Trophoblast cell (in vitro differentiated cells and primary cell): ENCODE results near the gene NBDY. TPM values are rescaled to one million over a fixed set of nuclear protein-coding genes. Genes with fewer than 3 reads are reported as not detected.
"Not testable (repeated sequence)": the region's sequence is repeated elsewhere in the genome, so short reads cannot be mapped to it uniquely, and the experiment has no call there.

Experiments
- DNase-seq, 2 donors: peaks; one replicate each; pipeline ENCODE4 v3.0.0-alpha.2; 2016
- H2AFZ ChIP-seq: 2 replicates; pipeline ENCODE4 v1.6.1; 2013; ENCODE audit warnings: low read length, moderate library complexity, mild to moderate bottlenecking; ENCODE audit not compliant: insufficient read depth, poor library complexity
- H2AK5ac ChIP-seq: 2 replicates; pipeline ENCODE4 v1.6.1; 2013; ENCODE audit warnings: mild to moderate bottlenecking, low read length
- H2BK120ac ChIP-seq: 2 replicates; pipeline ENCODE4 v1.6.1; 2013; ENCODE audit warnings: low read length, mild to moderate bottlenecking, moderate library complexity; ENCODE audit not compliant: insufficient read depth, poor library complexity
- H2BK12ac ChIP-seq: 2 replicates; pipeline ENCODE4 v1.6.1; 2013; ENCODE audit warnings: mild to moderate bottlenecking, low read length, moderate library complexity
- H2BK5ac ChIP-seq: 2 replicates; pipeline ENCODE4 v1.6.1; 2013; ENCODE audit warnings: low read length, low read depth, moderate library complexity, mild to moderate bottlenecking; ENCODE audit not compliant: poor library complexity
- H3K14ac ChIP-seq: 2 replicates; pipeline ENCODE4 v1.6.1; 2013; ENCODE audit warnings: mild to moderate bottlenecking, low read length
- H3K18ac ChIP-seq: 2 replicates; pipeline ENCODE4 v1.6.1; 2013; ENCODE audit warnings: mild to moderate bottlenecking, low read length
- H3K23ac ChIP-seq: 2 replicates; pipeline ENCODE4 v1.6.1; 2013; ENCODE audit warnings: low read length
- H3K27ac ChIP-seq: 2 replicates; pipeline ENCODE4 v1.5.1; 2013; ENCODE audit warnings: low read depth, mild to moderate bottlenecking, inconsistent platforms, low read length, moderate library complexity
- H3K27me3 ChIP-seq: 2 replicates; pipeline ENCODE4 v1.6.1; 2013; ENCODE audit warnings: inconsistent platforms, mild to moderate bottlenecking, low read length, moderate library complexity; ENCODE audit not compliant: insufficient read depth
- H3K36me3 ChIP-seq, 2 experiments: 1 replicate in 1 of 2; 2 replicates in 1 of 2; pipeline ENCODE4 v1.6.1; 2013; ENCODE audit warnings: low read length in 2 of 2, mild to moderate bottlenecking in 2 of 2, moderate library complexity in 1 of 2; ENCODE audit not compliant: insufficient read depth in 2 of 2, control insufficient read depth in 1 of 2
- H3K4ac ChIP-seq: 2 replicates; pipeline ENCODE4 v1.6.1; 2013; ENCODE audit warnings: low read depth, mild to moderate bottlenecking, low read length, moderate library complexity
- H3K4me1 ChIP-seq, 2 experiments: 1 replicate in 1 of 2; 2 replicates in 1 of 2; pipeline ENCODE4 v1.6.1; 2013; ENCODE audit warnings: low read length in 2 of 2, mild to moderate bottlenecking in 2 of 2, moderate library complexity in 1 of 2; ENCODE audit not compliant: insufficient read depth in 2 of 2, control insufficient read depth in 1 of 2
- H3K4me2 ChIP-seq: 2 replicates; pipeline ENCODE4 v1.6.1; 2013; ENCODE audit warnings: inconsistent platforms, mild to moderate bottlenecking, low read length, moderate library complexity
- H3K4me3 ChIP-seq: 2 replicates; pipeline ENCODE4 v1.5.1; 2013; ENCODE audit warnings: mild to moderate bottlenecking, low read depth, low read length, inconsistent platforms
- H3K79me1 ChIP-seq: one replicate; pipeline ENCODE4 v1.6.1; 2013; ENCODE audit warnings: low read length
- H3K79me2 ChIP-seq: 2 replicates; pipeline ENCODE4 v1.6.1; 2013; ENCODE audit warnings: low read length, mild to moderate bottlenecking; ENCODE audit not compliant: control insufficient read depth, insufficient read depth, poor library complexity
- H3K9ac ChIP-seq: 2 replicates; pipeline ENCODE4 v1.6.1; 2013; ENCODE audit warnings: mild to moderate bottlenecking, low read length
- H3K9me3 ChIP-seq: 2 replicates; pipeline ENCODE4 v1.6.1; 2013; ENCODE audit warnings: low read depth, mild to moderate bottlenecking, control low read depth, inconsistent platforms, low read length; ENCODE audit not compliant: insufficient read depth
- H4K12ac ChIP-seq: 2 replicates; pipeline ENCODE4 v1.6.1; 2013; ENCODE audit warnings: low read depth, mild to moderate bottlenecking, low read length, moderate library complexity
- H4K8ac ChIP-seq: 2 replicates; pipeline ENCODE4 v1.6.1; 2013; ENCODE audit warnings: low read depth, mild to moderate bottlenecking, low read length, moderate library complexity
- H4K91ac ChIP-seq: one replicate; pipeline ENCODE4 v1.6.1; 2013; ENCODE audit warnings: low read depth, mild to moderate bottlenecking, low read length, moderate library complexity
- WGBS: extraction: QIAGEN DNeasy Blood & Tissue Kit; methylation state at CpG from one replicate; pipeline ENCODE4 v1.1.7; 2013; ENCODE audit warnings: missing lambda C conversion rate; ENCODE audit not compliant: insufficient read length, insufficient coverage; ENCODE audit errors: extremely low coverage; 5-methylcytosine and 5-hydroxymethylcytosine counted together
- polyA plus RNA-seq: library from polyadenylated mRNA; stranded (reverse); fragments of 200-250 nt; gene quantifications from 2 replicates; pipeline ENCODE4 v1.2.3, GENCODE V29; 2013

The NBDY gene
- polyA plus RNA-seq = 85.5 and 86.3 TPM in 2 replicates

- peak; percentile 7 to 40 for DNase-seq
- H3K79me2 ChIP-seq = no peaks in the 10 kb centered on the region
- whole genome bisulfite sequencing = no CpG with 5 or more reads among the region's 23 CpGs
- H3K4me3 ChIP-seq = peak within 1 kb of the TSS; percentile 76
- peak within 1 kb of the TSS; percentile 82 for H3K18ac ChIP-seq
- H3K9me3 ChIP-seq = no peaks in the 10 kb centered on the region
- no peaks in the 10 kb centered on the region for H3K36me3 ChIP-seq
- H2AK5ac ChIP-seq = no peak within 1 kb of the TSS
- no peaks in the 10 kb centered on the region for H3K4me1 ChIP-seq
- H2BK120ac ChIP-seq = no peak within 1 kb of the TSS
- peak within 1 kb of the TSS; percentile 85 for H3K9ac ChIP-seq
- peak within 1 kb of the TSS; percentile 70 for H4K12ac ChIP-seq
- H2BK5ac ChIP-seq = peak within 1 kb of the TSS; percentile 93
- H3K27ac ChIP-seq = peak within 1 kb of the TSS; percentile 84
- peak within 1 kb of the TSS; percentile 55 for H3K4ac ChIP-seq
- H3K14ac ChIP-seq = peak within 1 kb of the TSS; percentile 70
- H3K4me2 ChIP-seq = peak within 1 kb of the TSS; percentile 52
- no peak within 1 kb of the TSS for H2BK12ac ChIP-seq
- H4K91ac ChIP-seq = no peak within 1 kb of the TSS
- no peaks in the 10 kb centered on the region for H3K27me3 ChIP-seq
- no peak within 1 kb of the TSS for H3K23ac ChIP-seq
- peak within 1 kb of the TSS; percentile 93 for H4K8ac ChIP-seq
- peaks cover 2% of the 10 kb centered on the region for H3K79me1 ChIP-seq
- peak within 1 kb of the TSS; percentile 87 for H2AFZ ChIP-seq
Observed at GRCh38 chrX:56729152-56729850, at the start of gene NBDY. Gene NBDY, plus strand, starts transcription at chrX:56729243. Its CDS starts 111 bp downstream, at chrX:56729354.

- not testable (repeated sequence) for H3K4me1 ChIP-seq, H2AK5ac ChIP-seq, H2BK12ac ChIP-seq, H3K9me3 ChIP-seq, H3K27me3 ChIP-seq, H3K9ac ChIP-seq, H2BK120ac ChIP-seq, H3K23ac ChIP-seq, H2AFZ ChIP-seq, H3K27ac ChIP-seq, H3K36me3 ChIP-seq, DNase-seq, H4K12ac ChIP-seq, H4K91ac ChIP-seq, H3K79me2 ChIP-seq, H3K18ac ChIP-seq, H2BK5ac ChIP-seq, H3K4me3 ChIP-seq, H3K14ac ChIP-seq, H3K79me1 ChIP-seq, H4K8ac ChIP-seq, H3K4ac ChIP-seq, H3K4me2 ChIP-seq
- no CpG with 5 or more reads among the region's 4 CpGs for WGBS
Observed at GRCh38 chrX:56704530-56704929, 24.5 kb upstream of the NBDY start.

- Histone ChIP-seq H3K4me3 (no peak overlapping the region), H4K8ac (no peak overlapping the region), H3K4ac (no peak overlapping the region), H3K27ac (no peak overlapping the region), H3K79me1 (peaks cover 2% of the 10 kb centered on the region), H2BK120ac (no peak overlapping the region), H3K36me3 (no peaks in the 10 kb centered on the region), H3K79me2 (no peaks in the 10 kb centered on the region), H2BK12ac (no peak overlapping the region), H4K12ac (no peak overlapping the region), H3K27me3 (no peaks in the 10 kb centered on the region), H2AFZ (no peak overlapping the region), H3K9me3 (no peaks in the 10 kb centered on the region), H4K91ac (no peak overlapping the region), H3K18ac (no peak overlapping the region), H2AK5ac (no peak overlapping the region), H2BK5ac (no peak overlapping the region), H3K9ac (no peak overlapping the region), H3K4me1 (no peaks in the 10 kb centered on the region), H3K14ac (no peak overlapping the region), H3K4me2 (no peak overlapping the region), H3K23ac (no peak overlapping the region)
- WGBS = no CpG with 5 or more reads among the region's 1 CpG
- peak in 1 of 2 donors; percentile 64 for DNase-seq
Observed at GRCh38 chrX:56726605-56727004, 2.4 kb upstream of the NBDY start.

GRCh38 chrX:56727531-56727930 lies 1.5 kb upstream of the NBDY start:
- Histone ChIP-seq H2BK12ac (no peak overlapping the region), H2AFZ (no peak overlapping the region), H3K79me1 (peaks cover 2% of the 10 kb centered on the region), H3K27me3 (no peaks in the 10 kb centered on the region), H3K4me3 (no peak overlapping the region), H2BK120ac (no peak overlapping the region), H4K91ac (no peak overlapping the region), H2AK5ac (no peak overlapping the region), H3K18ac (no peak overlapping the region), H3K9me3 (no peaks in the 10 kb centered on the region), H3K4me2 (no peak overlapping the region), H3K4ac (no peak overlapping the region), H3K23ac (no peak overlapping the region), H3K36me3 (no peaks in the 10 kb centered on the region), H3K27ac (no peak overlapping the region), H3K79me2 (no peaks in the 10 kb centered on the region), H2BK5ac (no peak overlapping the region), H3K14ac (no peak overlapping the region), H4K12ac (no peak overlapping the region), H3K9ac (no peak overlapping the region), H3K4me1 (no peaks in the 10 kb centered on the region), H4K8ac (no peak overlapping the region)
- WGBS = no CpG with 5 or more reads among the region's 3 CpGs
- DNase-seq = no peak
